Stimulated activated CD8-positive, alpha-beta memory T cell treated with anti-CD3 and anti-CD28 coated beads, Interleukin-12 subunit alpha, Interleukin-12 subunit beta, amount 100 ng/mL, for 1 hour (primary cell): ENCODE results near the gene DPP10.

Experiments
- DNase-seq: peaks from one replicate; pipeline ENCODE4 v3.0.0-alpha.2; 2020; ENCODE audit warnings: low read depth

Gene DPP10

DNA sequence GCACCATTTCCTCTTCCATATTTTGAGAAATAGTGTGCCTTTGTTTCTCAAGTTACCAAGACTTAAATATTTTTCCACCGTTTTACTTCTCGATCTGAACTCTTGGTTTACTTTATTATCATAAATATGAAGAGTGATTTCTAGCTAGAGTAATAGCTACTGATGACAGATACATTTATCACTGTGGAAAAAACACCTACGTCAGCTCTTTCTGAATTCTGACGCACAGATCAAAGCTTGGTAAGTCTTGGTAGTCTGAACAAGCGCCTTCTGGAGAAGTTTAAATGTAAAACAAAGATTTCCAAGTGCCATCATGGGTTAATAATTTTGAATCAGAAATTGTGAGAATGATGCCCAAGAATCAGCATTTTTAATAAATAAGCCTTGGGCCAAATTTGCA lies 367.7 kb downstream of the DPP10 start:
- DNase-seq: no peak

DNA sequence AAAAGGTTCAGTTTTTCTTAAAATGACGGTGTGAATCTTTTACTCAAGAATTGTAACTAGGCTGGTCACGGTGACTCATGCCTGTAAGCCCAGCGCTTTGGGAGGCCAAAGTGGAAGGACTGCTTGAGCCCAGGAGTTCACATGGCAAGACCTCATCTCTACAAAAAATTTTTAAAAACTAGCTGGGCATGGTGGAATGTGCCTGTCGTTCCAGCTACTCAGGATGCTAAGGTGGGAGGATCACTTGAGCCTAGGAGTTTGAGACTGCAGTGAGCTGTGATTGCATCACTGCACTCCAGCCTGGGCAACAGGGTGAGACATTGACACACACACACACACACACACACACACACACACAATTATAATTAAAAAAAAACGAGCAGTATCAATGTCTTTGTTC lies 369.8 kb downstream of the DPP10 start:
- DNase-seq: no peak

DNA sequence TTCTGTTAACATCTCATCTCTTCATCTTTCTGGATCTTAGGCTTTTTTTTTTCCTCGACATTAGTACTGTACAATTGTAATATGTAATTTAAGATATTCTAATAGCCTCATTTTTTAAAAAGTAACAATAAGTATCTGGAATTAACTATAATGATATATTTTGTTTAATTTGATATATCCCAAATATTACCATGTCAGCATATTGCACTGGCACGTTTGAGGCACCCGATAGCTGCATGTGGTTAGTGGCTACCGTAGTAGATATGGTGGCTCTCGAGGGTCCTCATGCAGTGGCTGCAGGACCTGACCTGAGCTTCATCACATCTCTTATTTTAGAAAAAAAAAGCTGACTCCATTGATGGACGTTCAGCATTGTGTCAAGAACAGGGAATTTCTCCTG lies 371.9 kb downstream of the DPP10 start:
- no peak for DNase-seq

DNA sequence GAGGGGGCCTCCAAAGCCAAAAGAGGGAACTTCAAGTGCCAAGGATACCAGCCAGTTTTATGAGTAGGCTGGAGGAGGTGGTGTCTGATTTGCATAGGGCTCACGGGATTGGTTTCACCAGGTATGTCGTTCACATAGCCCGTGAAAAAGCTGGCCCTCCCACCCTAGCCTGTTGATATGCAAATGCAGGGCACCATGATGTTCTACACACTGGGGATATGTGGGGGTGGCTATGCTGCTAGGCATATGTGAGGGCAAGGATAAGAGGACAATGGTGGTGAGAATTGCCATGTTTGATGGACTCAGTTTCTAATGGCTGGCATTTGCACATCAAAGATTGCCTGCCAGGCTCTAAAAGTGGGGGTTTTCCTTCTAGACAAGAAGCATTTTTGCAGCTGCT lies 378.6 kb downstream of the DPP10 start:
- no peak for DNase-seq

DNA sequence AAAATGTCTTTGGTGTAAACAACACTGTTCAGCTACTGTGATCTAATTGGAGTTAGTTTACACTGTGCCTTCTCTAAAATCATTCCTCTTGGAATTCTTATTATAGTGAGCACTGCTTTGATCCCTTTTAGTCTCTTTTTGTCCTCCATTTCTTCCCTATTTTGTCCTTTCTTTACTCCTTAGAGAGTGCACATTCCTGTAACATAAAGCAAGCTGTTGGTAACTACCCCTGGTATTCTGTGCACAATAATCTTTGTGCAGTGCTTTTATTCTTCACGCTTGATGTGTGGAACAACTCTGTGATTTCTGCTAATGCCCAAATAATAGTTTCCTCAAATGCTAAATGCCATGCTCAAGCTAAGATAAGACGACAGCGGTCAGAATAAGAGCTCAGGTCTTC lies 401.5 kb downstream of the DPP10 start:
- no peak for DNase-seq

DNA sequence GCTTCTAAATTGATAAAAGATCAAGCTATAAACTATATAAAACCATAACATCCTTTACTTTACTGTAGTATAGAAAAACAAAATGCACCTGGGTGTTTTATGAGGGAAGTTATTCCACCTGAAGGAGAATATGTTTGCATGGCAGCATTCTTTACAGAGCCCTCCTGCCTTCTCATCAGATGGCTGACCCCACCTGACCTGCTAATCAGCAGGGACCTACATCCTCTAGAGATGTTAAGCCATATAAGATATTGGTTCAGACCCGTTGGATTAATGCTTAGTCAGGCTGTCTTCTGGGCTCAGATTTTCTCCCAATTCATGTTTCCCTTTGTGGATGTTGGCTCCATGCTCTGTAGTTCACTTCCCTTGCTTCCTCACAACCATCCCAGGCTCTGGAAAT lies 414.8 kb downstream of the DPP10 start:
- DNase-seq: no peak

DNA sequence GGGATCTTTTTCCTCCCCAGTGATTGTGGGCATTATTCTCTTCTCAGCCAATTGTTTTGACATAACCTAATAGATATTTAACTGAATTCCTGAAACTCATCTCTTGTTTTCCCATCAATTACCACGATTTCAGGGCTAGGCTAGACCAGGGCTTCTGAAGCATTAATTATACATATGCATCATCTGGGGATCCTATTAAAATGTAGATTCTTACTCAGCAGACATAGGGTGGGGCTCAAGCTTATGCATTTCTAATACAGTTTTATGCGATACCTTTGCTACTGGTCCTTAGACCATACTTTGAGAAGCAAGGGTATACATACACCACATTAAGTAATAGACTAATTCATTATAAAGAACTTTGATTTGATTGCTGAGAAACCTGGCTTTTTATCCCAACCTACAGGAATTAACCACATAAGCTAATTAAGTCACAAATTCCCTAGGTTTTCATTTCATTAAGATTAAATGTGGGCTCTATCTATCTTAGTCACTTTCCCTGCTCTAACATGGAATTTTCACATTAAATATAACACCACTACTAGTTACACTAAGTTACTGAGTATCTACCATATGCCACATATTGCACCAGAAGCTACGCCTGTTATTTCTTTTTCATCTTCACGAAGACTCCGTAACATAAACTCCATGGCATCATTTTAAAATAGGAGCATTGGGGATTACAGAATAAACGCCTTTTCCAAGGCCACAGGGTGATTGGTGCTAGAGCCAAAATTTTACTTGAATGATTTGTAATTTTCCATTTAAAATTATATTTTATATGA lies 417.5 kb downstream of the DPP10 start:
- DNase-seq: no peak

DNA sequence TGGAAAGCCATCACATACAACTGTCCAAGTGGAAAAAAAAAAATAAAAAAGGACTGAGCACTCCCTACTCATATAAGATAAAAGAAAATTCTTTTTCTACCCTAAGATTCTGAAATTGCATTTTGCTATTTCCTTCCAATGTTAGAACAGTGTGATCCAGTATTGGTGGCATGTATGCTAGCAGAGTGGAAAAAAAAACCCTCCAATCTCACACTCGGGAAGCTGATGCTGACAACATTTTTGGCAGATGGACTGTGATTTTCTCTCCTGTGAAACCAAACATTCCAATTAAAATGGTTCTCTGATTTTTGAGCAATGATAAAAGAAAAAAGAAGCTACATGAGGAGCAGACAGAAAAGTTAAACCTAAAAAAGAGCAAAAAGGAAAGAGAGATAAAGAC lies 419.8 kb downstream of the DPP10 start:
- DNase-seq: no peak

DNA sequence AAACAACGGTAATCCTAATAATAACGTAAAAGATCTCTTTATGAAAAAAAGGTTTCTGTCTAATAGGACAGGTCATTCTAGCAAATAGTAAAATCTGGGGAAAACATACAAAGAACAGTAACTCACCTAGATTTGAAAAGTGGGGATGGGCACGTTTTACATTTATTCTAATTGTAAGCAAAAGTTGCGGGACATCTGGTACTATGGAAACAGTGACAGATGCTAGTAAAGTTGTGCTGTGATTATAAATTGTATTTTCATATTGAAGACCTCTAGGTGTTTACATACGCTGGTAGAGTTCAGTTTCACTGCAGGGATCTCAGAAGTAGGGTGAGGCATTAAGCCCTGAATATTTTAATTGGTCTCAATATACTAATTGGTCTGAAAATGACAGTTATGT lies 422.5 kb downstream of the DPP10 start:
- no peak for DNase-seq

DNA sequence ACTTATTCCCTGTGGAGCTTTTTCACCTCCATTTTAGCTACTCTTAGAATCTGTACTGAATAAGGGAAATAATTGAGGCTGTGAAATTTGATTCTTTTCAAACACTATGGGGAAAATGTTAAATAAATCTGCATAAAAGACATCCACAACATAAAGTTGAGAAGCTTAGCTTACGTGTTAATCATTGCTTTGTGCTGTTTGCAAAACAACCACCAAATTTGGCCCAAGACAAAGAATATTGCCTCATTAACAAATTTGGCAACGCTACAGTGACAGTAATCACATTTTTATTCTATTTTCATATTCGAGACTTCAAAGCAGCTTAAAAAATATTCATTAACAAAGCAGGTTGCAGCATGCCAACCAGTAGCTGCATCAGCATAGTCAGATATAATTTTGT lies 437.6 kb downstream of the DPP10 start:
- no peak for DNase-seq

DNA sequence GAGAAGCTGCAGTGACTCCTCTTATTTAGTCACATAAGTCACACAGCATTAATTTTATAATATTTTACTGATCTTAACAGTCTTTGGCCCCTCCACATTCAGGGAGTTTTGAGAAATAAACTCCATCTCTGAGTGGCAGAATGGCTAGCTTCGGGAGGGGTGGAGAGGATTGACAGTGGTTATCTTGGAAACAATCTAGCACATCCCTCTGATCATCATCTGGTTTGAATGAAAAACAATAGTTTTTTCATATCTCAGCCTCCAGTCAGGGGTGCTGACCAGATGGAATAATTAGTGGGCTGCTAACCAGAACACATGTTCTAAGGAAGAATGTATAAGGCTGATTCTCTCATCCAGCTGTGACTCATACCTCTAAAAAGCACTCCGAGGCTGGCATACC lies 477.5 kb downstream of the DPP10 start:
- no peak for DNase-seq

DNA sequence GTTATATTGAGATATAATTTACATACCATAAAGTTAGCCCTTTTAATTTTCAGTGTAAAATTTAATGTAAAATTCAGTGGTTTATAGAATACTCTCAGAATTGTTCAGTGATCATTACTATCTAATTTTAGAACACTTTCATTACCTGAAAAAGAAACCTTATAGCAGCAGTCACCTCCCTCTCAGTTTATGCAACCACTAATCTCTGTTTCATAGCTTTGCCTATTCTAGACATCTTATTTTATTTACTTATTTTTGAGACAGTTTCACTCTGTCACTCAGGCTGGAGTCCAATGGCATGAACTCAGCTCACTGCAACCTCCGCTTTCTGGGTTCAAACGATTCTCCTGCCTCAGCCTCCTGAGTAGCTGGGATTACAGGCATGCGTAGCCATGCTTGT lies 479.6 kb downstream of the DPP10 start:
- DNase-seq: no peak

DNA sequence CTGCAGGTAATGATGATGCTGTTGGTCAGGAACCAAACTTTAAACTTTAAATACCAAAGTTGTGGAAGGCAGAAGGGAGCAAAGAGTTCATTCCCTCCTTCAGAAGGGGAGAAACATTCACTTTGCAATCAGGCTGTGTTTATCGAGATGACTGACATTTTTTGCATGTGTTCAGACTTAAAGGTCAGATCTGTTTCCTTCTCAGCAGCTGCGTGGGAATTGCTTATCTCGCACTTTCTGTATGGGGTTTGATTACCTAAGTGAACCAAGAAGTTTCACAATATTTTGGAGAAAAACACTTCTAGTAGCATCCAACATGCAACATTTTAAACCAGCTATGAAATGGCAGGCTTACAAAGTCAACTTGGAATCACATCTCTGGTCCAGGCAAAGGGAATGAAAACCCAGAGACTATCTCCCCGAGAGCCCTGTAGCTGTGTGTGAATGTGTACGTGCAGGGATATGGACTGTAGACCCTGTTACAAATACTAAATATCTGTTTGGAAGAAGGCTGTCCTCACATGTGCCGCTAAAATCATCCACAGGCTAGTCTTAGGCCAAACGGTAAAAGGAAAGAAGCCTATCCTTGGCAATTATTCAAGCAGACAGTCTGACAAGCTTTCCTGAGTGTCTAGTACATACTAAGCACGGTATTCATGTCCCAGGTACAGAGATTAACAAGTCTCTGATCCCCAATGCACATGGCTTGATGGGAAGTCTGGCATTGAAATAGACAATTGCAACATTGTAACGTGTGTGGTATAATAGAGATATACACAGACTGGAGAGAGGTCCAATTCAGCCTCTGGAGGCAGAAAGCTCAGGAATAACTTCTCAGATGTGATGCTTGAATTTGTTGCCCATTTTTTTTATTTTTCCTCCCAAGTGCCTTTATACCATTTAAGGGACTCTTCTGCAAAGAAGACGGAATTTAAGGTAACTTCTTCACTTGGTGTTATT lies 483.1 kb downstream of the DPP10 start:
- DNase-seq: no peak

DNA sequence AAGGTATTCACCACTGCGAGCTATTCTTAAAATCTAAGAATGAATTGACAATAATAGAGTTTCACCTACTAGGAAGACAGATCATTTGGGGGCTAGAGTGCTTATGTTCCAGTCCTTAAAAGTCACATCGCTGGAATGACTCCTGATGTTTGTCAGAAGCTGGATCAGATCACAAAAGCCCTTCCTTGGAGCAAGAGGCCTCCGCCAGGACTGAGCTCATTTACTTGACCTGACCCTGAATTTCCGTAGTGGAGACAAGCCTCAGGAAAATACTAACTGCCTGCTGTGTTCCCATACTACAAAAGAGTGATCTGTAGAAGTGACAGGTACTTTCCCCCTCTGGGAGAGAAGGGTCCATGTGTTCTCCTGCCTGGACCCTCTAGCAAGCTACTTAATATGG lies 483.9 kb downstream of the DPP10 start:
- no peak for DNase-seq

DNA sequence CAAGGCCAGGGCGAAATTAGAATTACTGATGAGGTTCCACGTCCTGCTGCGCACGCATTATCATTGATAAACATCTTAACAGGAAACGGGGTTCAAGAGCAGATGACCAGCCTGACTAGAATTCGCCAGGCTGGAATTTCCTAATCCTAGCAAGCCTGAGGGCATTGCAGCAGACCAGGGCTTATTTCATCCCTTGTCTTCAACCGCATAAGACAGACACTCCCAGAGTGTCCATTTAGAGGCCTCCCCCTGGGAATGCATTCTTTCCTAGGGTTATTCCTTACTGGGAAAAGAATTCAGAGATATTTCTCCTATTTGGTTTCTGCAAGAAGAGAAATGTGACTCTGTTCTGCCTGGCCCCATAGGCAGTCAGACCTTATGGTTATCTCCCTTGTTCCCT lies 486.8 kb downstream of the DPP10 start:
- no peak for DNase-seq

DNA sequence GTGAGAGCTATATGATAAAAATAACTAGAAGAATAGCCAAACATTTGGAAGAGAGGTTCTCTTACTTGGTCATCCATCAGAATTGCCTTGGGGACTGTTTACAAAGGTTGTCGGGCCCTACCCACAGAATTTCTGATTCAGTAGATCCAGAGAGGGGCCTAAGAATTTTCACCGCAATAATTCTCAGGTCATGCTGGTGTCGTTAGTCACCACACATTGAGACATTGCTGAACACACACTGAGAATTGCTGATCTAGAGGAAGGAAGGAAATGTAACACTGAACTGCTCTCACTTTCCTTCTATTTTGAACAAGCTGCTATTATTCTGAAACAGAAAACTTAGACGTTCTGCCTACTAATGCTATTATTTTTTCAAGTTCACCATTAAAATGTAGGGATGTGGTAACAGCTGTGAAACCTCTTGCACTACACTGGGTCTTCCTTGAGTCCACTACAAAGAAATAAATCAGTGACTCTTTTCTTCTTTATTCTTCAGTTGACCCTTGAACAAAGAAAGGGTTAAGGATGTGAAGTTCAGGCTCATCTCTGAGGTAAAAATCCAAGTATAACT lies 491.3 kb downstream of the DPP10 start:
- DNase-seq: no peak

DNA sequence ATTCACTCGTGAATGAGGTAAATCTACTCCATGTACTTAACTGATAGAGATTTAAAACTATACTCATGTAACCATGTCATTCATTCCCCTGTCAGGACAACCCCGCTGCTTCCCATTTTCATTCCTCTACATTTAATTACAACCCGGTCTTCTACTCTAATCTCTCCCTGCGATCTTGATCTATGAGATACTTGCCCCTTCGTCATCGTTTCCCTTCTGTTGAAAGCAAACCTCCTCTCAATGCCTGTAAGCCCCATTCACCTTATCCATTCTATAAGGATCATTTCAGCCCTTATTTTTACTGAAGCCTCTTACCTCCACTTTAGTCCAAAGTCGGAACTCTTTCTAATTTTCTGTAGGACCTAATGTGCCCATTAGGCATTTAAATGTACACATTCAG lies 492.6 kb downstream of the DPP10 start:
- DNase-seq: no peak

DNA sequence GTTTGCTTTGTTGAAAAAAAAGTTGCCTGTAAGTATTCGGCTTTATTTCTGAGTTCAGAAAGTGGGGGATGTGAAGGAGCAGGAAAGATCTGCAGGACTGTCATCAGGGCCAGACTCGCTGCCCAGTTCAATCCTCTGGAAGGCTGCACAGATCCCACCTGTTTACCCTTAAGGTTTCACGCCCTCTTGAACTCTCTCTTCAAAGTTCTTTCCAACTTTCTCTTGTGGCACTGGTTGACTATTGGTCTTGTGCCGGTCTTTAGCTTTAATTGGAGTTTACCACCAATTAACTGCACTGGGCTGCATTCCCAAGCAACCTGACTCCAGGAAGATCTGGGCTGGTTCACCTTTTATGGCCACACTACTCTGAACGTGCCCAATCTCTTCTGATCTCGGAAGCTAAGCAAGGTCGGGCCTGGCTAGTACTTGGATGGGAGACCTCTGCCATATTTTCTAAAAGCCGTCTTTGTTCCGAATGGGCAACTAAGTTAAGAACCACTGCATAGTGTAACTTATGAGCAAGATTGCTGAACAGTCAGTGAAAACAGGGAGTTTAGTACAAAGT lies 495.0 kb downstream of the DPP10 start:
- no peak for DNase-seq

DNA sequence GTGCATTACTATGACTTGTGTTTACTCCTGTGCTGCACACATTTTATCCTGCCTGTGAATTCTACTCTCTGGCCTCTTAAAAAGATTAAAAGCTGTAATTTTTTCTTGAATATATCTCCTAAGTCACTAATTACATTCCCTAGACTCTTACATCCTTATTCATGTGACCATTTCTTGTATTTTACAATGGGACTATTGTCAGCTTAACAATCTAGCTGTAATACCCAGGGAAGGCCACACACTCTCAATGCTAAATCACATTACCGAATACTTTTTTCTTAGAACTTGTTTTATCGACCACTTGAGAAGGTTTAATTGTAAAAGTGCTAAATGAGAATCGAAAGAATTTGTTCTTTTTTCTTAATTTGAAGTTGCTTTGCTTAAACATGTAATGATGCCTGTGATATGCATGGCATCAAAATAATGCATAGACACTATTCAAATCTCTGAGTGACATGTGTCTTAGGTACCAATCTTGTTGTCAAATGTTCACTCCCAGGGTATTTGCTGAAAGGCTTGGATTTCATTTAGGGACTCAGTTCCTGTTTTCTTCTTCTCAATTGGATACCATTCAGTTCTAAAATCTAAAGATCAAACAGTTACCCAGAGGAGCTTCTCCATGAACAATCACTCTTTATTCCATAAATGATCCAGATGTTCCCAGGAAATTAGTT lies 498.5 kb downstream of the DPP10 start:
- DNase-seq: no peak

DNA sequence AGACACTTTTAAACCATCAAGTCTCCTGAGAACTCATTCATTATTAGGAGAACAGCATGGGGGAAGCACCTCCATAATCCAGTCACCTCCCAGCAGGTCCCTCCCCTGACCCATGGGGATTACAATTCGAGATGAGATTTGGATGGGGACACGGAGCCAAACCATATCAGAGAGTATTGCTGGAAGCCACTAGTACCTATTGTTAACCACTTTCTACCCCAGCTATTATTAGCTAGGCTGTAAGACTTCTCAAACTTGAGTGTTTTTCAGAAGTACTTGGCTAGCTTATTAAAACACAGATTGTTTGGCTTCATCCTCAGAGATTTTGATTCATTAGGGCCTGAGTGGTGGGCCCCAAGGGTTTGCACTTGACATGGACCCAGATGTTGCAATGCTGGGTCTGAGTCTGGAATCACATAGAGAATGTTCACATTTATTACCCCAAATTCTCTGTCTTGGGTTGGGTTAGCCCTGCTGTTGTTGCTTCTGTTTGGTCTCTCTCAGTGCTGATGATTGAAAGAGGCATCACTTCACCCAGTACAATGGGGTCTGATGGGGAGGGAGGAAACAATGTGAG lies 506.9 kb downstream of the DPP10 start:
- DNase-seq: no peak

DNA sequence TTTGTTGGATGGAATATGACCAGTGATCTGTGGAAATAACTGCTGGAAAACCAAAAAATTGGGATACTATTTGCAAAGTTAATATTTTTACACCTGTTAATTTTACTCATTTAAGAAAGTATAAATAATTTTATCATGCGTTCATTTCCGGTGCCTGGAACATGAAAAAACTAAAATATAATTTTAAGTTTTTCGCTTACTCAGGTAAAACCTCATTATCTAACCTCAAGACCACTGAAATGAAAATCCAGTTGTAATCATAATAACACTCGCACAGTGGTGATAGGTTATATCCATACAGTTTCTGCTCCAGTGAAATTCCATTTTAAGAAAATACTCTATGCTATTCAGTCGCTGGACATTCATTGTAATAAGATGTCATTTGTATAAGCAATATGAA lies 517.9 kb downstream of the DPP10 start:
- no peak for DNase-seq

DNA sequence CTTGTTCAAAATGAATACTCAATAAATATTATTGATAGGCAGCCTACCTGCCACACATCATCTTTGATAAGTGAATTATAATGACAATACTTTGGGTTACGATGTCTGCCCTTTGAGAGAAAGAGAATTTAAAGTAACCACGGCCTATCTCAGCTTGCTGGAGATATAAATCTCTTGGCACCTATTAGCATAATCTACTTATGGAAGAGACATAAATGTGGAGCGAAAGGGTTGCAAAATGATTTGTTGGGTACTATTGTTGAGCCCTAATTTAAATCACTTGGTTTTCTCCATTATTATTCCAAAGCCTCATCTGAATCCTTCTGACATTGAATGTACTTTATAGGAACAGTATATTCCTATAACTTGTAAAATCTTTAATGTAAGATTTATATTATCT lies 520.1 kb downstream of the DPP10 start:
- DNase-seq: no peak
